DOHH2 (cell line): Measurements from ENCODE around the gene CXorf65.

ENCODE experiments used
- CTCF ChIP-seq: fragments of 200-600 bp; sonication (generic); IDR thresholded peaks from one replicate; pipeline ENCODE4 v1.5.1; 2014; ENCODE audit warnings: antibody characterized with exemption, mild to moderate bottlenecking, low read depth, low read length; ENCODE audit not compliant: poor library complexity, severe bottlenecking
- EZH2phosphoT487 ChIP-seq: fragments of 200-600 bp; sonication (generic); IDR thresholded peaks from 2 replicates; pipeline ENCODE4 v1.6.1; 2017; ENCODE audit warnings: borderline replicate concordance, mild to moderate bottlenecking, antibody characterized with exemption, low read length, moderate library complexity, mixed read lengths

- TF ChIP-seq CTCF (no peak), EZH2phosphoT487 (no peak)
These were observed 5.7 kb downstream of the CXorf65 start for GRCh38 chrX:71100581-71101505.
